Fibroblast of lung (primary cell): ENCODE data around the gene RBM38. TPM values are rescaled to one million over a fixed set of nuclear protein-coding genes. Genes with fewer than 3 reads are reported as not detected.

Source experiments
- DNase-seq, 2 donors: peaks; one replicate each; pipeline versions ENCODE4 v3.0.0 to v3.0.0-alpha.2; 2010; ENCODE audit warnings: low read depth in 2 of 2
- H2AFZ ChIP-seq: 2 replicates; pipeline ENCODE4 v1.5.1; 2012; ENCODE audit warnings: low read length, control low read depth, inconsistent platforms
- H3K27ac ChIP-seq: 2 replicates; pipeline ENCODE4 v1.5.1; 2011; ENCODE audit warnings: low read length, control low read depth; ENCODE audit not compliant: insufficient read depth
- H3K27me3 ChIP-seq: 2 replicates; pipeline ENCODE4 v1.5.1; 2011; ENCODE audit warnings: mild to moderate bottlenecking, low read length; ENCODE audit not compliant: control insufficient read depth, insufficient read depth
- H3K36me3 ChIP-seq: 2 replicates; pipeline ENCODE4 v1.5.1; 2011; ENCODE audit warnings: low read length; ENCODE audit not compliant: control insufficient read depth, insufficient read depth
- H3K4me1 ChIP-seq: 2 replicates; pipeline ENCODE4 v1.5.1; 2011; ENCODE audit warnings: low read length; ENCODE audit not compliant: control insufficient read depth, insufficient read depth; ENCODE audit errors: extremely low read depth
- H3K4me2 ChIP-seq: 2 replicates; pipeline ENCODE4 v1.5.1; 2011; ENCODE audit warnings: low read length, control low read depth; ENCODE audit not compliant: insufficient read depth; ENCODE audit errors: extremely low read depth
- H3K4me3 ChIP-seq, 4 experiments: fragments of 200-600 bp in 1 of 4; sonication (generic) in 1 of 4; replicated peaks in 1 of 4; 2 replicates each; pipeline ENCODE4 v1.5.1; 2011 to 2016; ENCODE audit warnings: low read length in 4 of 4, low read depth in 3 of 4, mild to moderate bottlenecking in 3 of 4, control low read depth in 2 of 4, inconsistent platforms in 1 of 4, mixed read lengths in 1 of 4; ENCODE audit not compliant: insufficient read depth in 1 of 4; ENCODE audit errors: control extremely low read depth in 1 of 4
- H3K79me2 ChIP-seq: 2 replicates; pipeline ENCODE4 v1.5.1; 2012; ENCODE audit warnings: mild to moderate bottlenecking, low read length, inconsistent platforms; ENCODE audit not compliant: control insufficient read depth, insufficient read depth
- H3K9ac ChIP-seq: 2 replicates; pipeline ENCODE4 v1.5.1; 2011; ENCODE audit warnings: mild to moderate bottlenecking, low read length, control low read depth; ENCODE audit not compliant: insufficient read depth
- H3K9me3 ChIP-seq: 2 replicates; pipeline ENCODE4 v1.5.1; 2012; ENCODE audit warnings: low read depth, low read length; ENCODE audit not compliant: control insufficient read depth, insufficient read depth
- H4K20me1 ChIP-seq: 2 replicates; pipeline ENCODE4 v1.5.1; 2011; ENCODE audit warnings: low read length; ENCODE audit not compliant: control insufficient read depth, insufficient read depth; ENCODE audit errors: extremely low read depth
- CTCF ChIP-seq, 2 donors: IDR thresholded peaks in 1 of 2; conservative IDR thresholded peaks in 1 of 2; 1 replicate in 1 of 2; 2 replicates in 1 of 2; pipeline ENCODE4 v1.5.1; 2011 to 2012; ENCODE audit warnings: low read length in 2 of 2, control low read depth in 1 of 2, inconsistent platforms in 1 of 2, low read depth in 1 of 2, mild to moderate bottlenecking in 1 of 2
- EZH2 ChIP-seq: IDR thresholded peaks from 2 replicates; pipeline ENCODE4 v1.5.1; 2012; ENCODE audit warnings: low read length, control low read depth, mild to moderate bottlenecking; ENCODE audit errors: missing control alignments
- polyA plus RNA-seq, 2 donors: library from polyadenylated mRNA; depleted of rRNA in 1 of 2; stranded (reverse) in 1 of 2; unstranded in 1 of 2; fragments of >200 nt; gene quantifications; 2 replicates each; pipeline ENCODE4 v1.2.1, GENCODE V29; 2011 to 2012; ENCODE audit warnings: missing spikeins in 1 of 2
- total RNA-seq: library from RNA; depleted of rRNA; stranded (reverse); fragments of >200 nt; gene quantifications from 2 replicates; pipeline ENCODE4 v1.2.1, GENCODE V29; 2014

The RBM38 gene
- total and polyA plus RNA-seq, 2 donors (not counting 1 experiment from before 2014, with no cell fraction given) = 3.9 to 7.9 TPM

- no peak for DNase-seq
- TF ChIP-seq EZH2 (no peak), CTCF (conservative IDR thresholded peaks at IDR 0.05 in 1 of 2, IDR thresholded peaks at IDR 0.05 in 1 of 2; ENCODE audit: low read depth in 1 of 2, low read length in 2 of 2) (no peak)
- no peak overlapping the region for H3K4me2 ChIP-seq
- H3K4me1 ChIP-seq = peaks cover 7% of the 10 kb centered on the region
- no peak overlapping the region for H3K9ac ChIP-seq
- no peaks in the 10 kb centered on the region for H3K9me3 ChIP-seq
- H3K4me3 ChIP-seq = no peak overlapping the region
- no peak overlapping the region for H3K27ac ChIP-seq
- no peaks in the 10 kb centered on the region for H3K79me2 ChIP-seq
- no peak overlapping the region for H2AFZ ChIP-seq
- H4K20me1 ChIP-seq = no peaks in the 10 kb centered on the region
- H3K36me3 ChIP-seq = no peaks in the 10 kb centered on the region
- no peaks in the 10 kb centered on the region for H3K27me3 ChIP-seq
These were observed 51.1 kb downstream of the RBM38 start for GRCh38 chr20:57442158-57442887.

GRCh38 chr20:57442888-57443239 lies 51.7 kb downstream of the RBM38 start:
- Histone ChIP-seq H3K9ac (no peak overlapping the region), H3K27me3 (no peaks in the 10 kb centered on the region), H3K79me2 (no peaks in the 10 kb centered on the region), H3K36me3 (no peaks in the 10 kb centered on the region), H3K27ac (no peak overlapping the region), H2AFZ (no peak overlapping the region), H3K4me2 (no peak overlapping the region), H4K20me1 (no peaks in the 10 kb centered on the region), H3K4me1 (peaks cover 7% of the 10 kb centered on the region), H3K4me3 (no peak overlapping the region), H3K9me3 (no peaks in the 10 kb centered on the region)
- DNase-seq = no peak
- TF ChIP-seq EZH2 (no peak), CTCF (conservative IDR thresholded peaks at IDR 0.05 in 1 of 2, IDR thresholded peaks at IDR 0.05 in 1 of 2; ENCODE audit: low read depth in 1 of 2, low read length in 2 of 2) (no peak)

GRCh38 chr20:57443349-57444265 lies 52.4 kb downstream of the RBM38 start:
- Histone ChIP-seq H3K27me3 (no peaks in the 10 kb centered on the region), H4K20me1 (no peaks in the 10 kb centered on the region), H3K9me3 (no peaks in the 10 kb centered on the region), H3K4me1 (peaks cover 7% of the 10 kb centered on the region), H3K27ac (no peak overlapping the region), H3K9ac (no peak overlapping the region), H3K36me3 (no peaks in the 10 kb centered on the region), H3K4me2 (no peak overlapping the region), H3K79me2 (no peaks in the 10 kb centered on the region), H3K4me3 (no peak overlapping the region), H2AFZ (no peak overlapping the region)
- no peak for TF ChIP-seq CTCF (conservative IDR thresholded peaks at IDR 0.05 in 1 of 2, IDR thresholded peaks at IDR 0.05 in 1 of 2; ENCODE audit: low read depth in 1 of 2, low read length in 2 of 2)
- TF ChIP-seq EZH2 = no peak
- DNase-seq = no peak
